Glutamatergic neuron (in vitro differentiated cells): Measurements from ENCODE around the gene CCDC188. TPM values are rescaled to one million over a fixed set of nuclear protein-coding genes. Genes with fewer than 3 reads are reported as not detected.

Source experiments
- DNase-seq: peaks from one replicate; pipeline ENCODE4 v3.0.0; 2022
- H3K27ac Mint-ChIP-seq: one replicate; pipeline ENCODE4 v1.8.0; 2020; ENCODE audit warnings: mild to moderate bottlenecking, mixed read lengths, inconsistent platforms; ENCODE audit not compliant: unreplicated experiment
- H3K27me3 Mint-ChIP-seq: one replicate; pipeline ENCODE4 v1.8.0; 2020; ENCODE audit warnings: mild to moderate bottlenecking, moderate library complexity, mixed read lengths, inconsistent platforms; ENCODE audit not compliant: unreplicated experiment
- H3K36me3 Mint-ChIP-seq: one replicate; pipeline ENCODE4 v1.8.0; 2020; ENCODE audit warnings: mild to moderate bottlenecking, mixed read lengths, inconsistent platforms; ENCODE audit not compliant: unreplicated experiment
- H3K4me1 Mint-ChIP-seq: one replicate; pipeline ENCODE4 v1.8.0; 2020; ENCODE audit warnings: mild to moderate bottlenecking, low read depth, mixed read lengths, inconsistent platforms; ENCODE audit not compliant: unreplicated experiment
- H3K4me3 Mint-ChIP-seq: one replicate; pipeline ENCODE4 v1.8.0; 2020; ENCODE audit warnings: mild to moderate bottlenecking, mixed read lengths, inconsistent platforms; ENCODE audit not compliant: unreplicated experiment
- H3K9me3 Mint-ChIP-seq: one replicate; pipeline ENCODE4 v1.8.0; 2020; ENCODE audit warnings: mild to moderate bottlenecking, moderate library complexity, mixed read lengths, inconsistent platforms; ENCODE audit not compliant: unreplicated experiment
- total RNA-seq: library from RNA; stranded (reverse); fragmentation: NEBNext Ultra II Directional; extraction: Animal tissue kit (Norgen Biotek cat#: 25700); gene quantifications from one replicate; pipeline ENCODE4 v1.2.1, GENCODE V29; 2021; ENCODE audit not compliant: unreplicated experiment
- TF ChIP-seq, protein P1 (sequence below): fragments of 200-600 bp; sonication (generic); IDR thresholded peaks from one replicate; pipeline ENCODE4 v1.5.0; 2021; ENCODE audit not compliant: partially characterized antibody, unreplicated experiment

The CCDC188 gene
- total RNA-seq, 1 donor from 2014 or later = 0.54 TPM

DNA sequence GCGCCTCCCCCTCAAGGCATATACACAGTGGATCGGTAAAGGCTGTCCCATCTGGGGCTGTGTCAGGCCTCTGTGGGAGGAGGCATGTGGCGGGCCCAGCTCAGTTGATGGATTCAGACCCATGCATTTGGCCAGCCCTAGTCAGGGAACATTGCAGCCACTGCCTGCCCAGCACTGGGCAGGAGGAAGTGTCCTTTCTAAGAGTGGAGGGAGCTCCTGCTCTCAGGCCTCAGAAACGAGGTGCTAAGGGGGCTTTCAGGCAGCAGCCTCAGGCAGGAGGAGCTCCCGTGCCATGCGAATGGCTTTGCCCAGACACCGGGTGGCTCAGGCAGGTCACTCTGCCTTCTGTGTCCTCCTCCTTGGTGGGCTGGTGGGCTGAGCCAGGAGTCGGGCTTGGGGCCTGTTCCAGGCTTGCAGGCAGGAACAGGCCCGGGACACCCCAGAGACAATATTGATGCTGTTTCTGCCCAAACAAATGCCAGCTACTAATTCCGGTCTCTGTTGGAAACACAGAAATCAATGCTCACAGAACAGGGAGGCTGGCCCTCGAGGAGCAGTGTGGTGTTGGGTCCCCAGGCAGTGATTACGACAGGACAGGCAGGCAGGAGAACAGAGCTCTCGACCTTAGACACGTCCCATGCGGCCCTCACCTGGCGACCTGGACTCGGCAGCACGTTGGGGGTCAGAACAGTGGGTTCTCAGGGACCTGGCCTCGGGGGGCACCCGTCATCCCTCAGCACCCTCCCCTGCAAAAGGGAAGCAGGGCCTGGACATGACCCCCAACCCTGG lies 42.3 kb upstream of the CCDC188 start:
- TF ChIP-seq, protein P1, sequence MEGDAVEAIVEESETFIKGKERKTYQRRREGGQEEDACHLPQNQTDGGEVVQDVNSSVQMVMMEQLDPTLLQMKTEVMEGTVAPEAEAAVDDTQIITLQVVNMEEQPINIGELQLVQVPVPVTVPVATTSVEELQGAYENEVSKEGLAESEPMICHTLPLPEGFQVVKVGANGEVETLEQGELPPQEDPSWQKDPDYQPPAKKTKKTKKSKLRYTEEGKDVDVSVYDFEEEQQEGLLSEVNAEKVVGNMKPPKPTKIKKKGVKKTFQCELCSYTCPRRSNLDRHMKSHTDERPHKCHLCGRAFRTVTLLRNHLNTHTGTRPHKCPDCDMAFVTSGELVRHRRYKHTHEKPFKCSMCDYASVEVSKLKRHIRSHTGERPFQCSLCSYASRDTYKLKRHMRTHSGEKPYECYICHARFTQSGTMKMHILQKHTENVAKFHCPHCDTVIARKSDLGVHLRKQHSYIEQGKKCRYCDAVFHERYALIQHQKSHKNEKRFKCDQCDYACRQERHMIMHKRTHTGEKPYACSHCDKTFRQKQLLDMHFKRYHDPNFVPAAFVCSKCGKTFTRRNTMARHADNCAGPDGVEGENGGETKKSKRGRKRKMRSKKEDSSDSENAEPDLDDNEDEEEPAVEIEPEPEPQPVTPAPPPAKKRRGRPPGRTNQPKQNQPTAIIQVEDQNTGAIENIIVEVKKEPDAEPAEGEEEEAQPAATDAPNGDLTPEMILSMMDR = no peak
- H3K4me3 Mint-ChIP-seq = no peak overlapping the region
- no peaks in the 10 kb centered on the region for H3K27me3 Mint-ChIP-seq
- H3K27ac Mint-ChIP-seq = no peak overlapping the region
- H3K36me3 Mint-ChIP-seq = no peaks in the 10 kb centered on the region
- H3K9me3 Mint-ChIP-seq = no peaks in the 10 kb centered on the region
- H3K4me1 Mint-ChIP-seq = peaks cover 6% of the 10 kb centered on the region
- no peak for DNase-seq

DNA sequence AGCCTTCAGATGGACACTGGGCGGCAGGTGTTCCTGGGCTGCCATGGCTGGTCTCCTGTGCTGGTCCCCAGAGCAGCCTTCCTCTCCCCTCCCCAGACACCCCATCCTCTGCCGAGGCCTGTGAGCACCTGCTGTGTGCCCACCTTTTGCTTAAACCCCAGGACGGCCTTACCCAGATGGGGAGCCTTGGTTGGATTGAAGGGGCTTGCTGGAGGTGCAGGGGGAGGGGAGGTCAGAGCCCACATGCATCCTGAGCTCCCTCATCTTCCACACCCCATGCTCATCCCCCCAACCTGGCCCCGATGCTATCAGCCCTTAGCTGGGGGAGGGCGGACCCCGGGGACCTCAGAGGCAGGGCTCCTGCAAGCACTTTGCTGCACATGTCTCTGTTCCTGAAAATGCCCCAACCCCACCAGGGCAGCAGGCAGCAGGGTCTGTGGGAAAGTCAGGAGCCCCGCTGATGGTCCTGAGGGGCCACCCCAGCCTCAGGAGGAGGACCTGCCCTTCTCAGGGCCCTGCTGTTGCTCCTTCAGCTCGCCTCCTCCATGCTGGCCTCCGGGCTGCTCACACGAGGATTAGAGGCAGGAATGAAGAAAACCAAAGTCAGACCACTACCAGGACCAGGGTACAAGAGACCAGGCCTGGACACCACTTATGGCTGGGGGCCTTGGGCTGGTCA lies 41.6 kb upstream of the CCDC188 start:
- Mint-ChIP-seq H3K27ac (no peak overlapping the region), H3K9me3 (no peaks in the 10 kb centered on the region), H3K4me3 (no peak overlapping the region), H3K36me3 (no peaks in the 10 kb centered on the region), H3K27me3 (no peaks in the 10 kb centered on the region), H3K4me1 (peaks cover 6% of the 10 kb centered on the region)
- TF ChIP-seq, protein P1 = no peak
- no peak for DNase-seq

DNA sequence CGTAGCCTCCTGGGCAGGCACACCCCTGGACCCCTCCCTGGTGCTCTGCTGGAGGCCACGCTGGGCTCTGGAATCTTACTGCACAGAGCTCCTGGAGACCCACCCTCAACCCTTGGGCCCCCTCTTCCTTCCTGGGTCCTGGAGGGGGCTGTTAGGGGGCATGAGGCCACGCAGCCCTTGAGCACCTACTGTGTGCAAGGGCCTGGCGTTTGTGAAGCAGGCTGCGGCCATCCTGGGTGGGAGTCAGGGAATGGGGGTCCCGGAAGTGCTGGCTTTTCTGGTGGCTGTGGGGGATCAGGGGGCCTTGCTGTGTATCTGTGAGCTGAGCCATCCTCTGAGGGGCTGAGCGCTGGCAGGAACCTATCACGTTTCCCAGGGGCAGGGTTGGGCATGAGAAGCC lies 40.9 kb upstream of the CCDC188 start:
- Mint-ChIP-seq H3K4me3 (no peak overlapping the region), H3K27me3 (no peaks in the 10 kb centered on the region), H3K27ac (no peak overlapping the region), H3K4me1 (peaks cover 6% of the 10 kb centered on the region), H3K36me3 (no peaks in the 10 kb centered on the region), H3K9me3 (no peaks in the 10 kb centered on the region)
- TF ChIP-seq, protein P1 = no peak
- no peak for DNase-seq

- Mint-ChIP-seq H3K27me3 (no peaks in the 10 kb centered on the region), H3K4me1 (peaks cover 5% of the 10 kb centered on the region), H3K9me3 (no peaks in the 10 kb centered on the region), H3K36me3 (no peaks in the 10 kb centered on the region), H3K4me3 (no peak overlapping the region), H3K27ac (no peak overlapping the region)
- DNase-seq = no peak
- TF ChIP-seq, protein P1 = no peak
Measured at GRCh38 chr22:20191000-20191515, 40.2 kb upstream of the CCDC188 start.

DNA sequence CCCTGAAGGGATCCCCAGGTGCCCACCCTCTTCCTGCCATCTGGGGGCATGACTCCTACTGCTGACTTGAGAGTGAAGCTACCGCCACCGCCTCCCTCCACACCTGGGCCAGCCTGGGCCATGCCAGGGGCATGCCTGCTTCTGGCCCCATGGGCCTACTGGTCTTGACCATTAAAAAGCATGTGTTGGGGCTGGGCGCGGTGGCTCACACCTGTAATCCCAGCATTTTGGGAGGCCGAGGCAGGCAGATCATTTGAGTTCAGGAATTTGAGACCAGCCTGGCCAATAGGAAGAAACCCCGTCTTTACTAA lies 37.7 kb upstream of the CCDC188 start:
- Mint-ChIP-seq H3K27ac (no peak overlapping the region), H3K4me1 (peaks cover 5% of the 10 kb centered on the region), H3K36me3 (no peaks in the 10 kb centered on the region)

More for the DNA sequence above, 37.7 kb upstream of the CCDC188 start:
- no peak for DNase-seq
- TF ChIP-seq, protein P1 = no peak
- no peaks in the 10 kb centered on the region for H3K9me3 Mint-ChIP-seq
- no peak overlapping the region for H3K4me3 Mint-ChIP-seq
- H3K27me3 Mint-ChIP-seq = no peaks in the 10 kb centered on the region
